OCI-LY7 (cell line): ENCODE measurements around the gene CIZ1. TPM values are rescaled to one million over a fixed set of nuclear protein-coding genes. Genes with fewer than 3 reads are reported as not detected.

Experiments used
- BruUV-seq: library from RNA; stranded (reverse); fragments of 400-500 nt; replicated peaks from 2 replicates; lab custom pipeline; 2021; lab: Mats Ljungman, UMichigan
- CTCF ChIA-PET: fragments of 300-600 bp; sonication (Branson Sonifier 250); formaldehyde crosslinking; loops from one replicate; lab custom pipeline; 2022; ENCODE audit warnings: antibody characterized with exemption; ENCODE audit not compliant: unreplicated experiment; lab: Charles Lee
- POLR2A ChIA-PET: fragments of 300-600 bp; sonication (Branson Sonifier 250); formaldehyde crosslinking; loops from one replicate; lab custom pipeline; 2022; ENCODE audit warnings: antibody characterized with exemption; lab: Charles Lee
- DNase-seq: peaks from one replicate; pipeline ENCODE4 v3.0.0-alpha.2; 2015; ENCODE audit warnings: low spot score
- H2AFZ ChIP-seq: fragments of 200-600 bp; sonication (generic), shearing (Covaris generic); 2 replicates; pipeline ENCODE4 v1.6.1; 2014; ENCODE audit warnings: mild to moderate bottlenecking, antibody characterized with exemption, low read length, moderate library complexity
- H3K27ac ChIP-seq: fragments of 200-600 bp; sonication (generic); 2 replicates; pipeline ENCODE4 v1.5.1; 2014; ENCODE audit warnings: mixed run types, low read depth, mild to moderate bottlenecking, moderate library complexity, low read length, inconsistent platforms; ENCODE audit not compliant: poor library complexity, severe bottlenecking
- H3K36me3 ChIP-seq: fragments of 200-600 bp; sonication (generic); 2 replicates; pipeline ENCODE4 v1.6.1; 2014; ENCODE audit warnings: mild to moderate bottlenecking, antibody characterized with exemption, low read length, moderate library complexity, mixed read lengths; ENCODE audit not compliant: insufficient read depth
- H3K4me1 ChIP-seq: fragments of 200-600 bp; sonication (generic); 2 replicates; pipeline ENCODE4 v1.5.1; 2014; ENCODE audit warnings: mild to moderate bottlenecking, low read length; ENCODE audit not compliant: insufficient read depth, poor library complexity, severe bottlenecking
- H3K4me2 ChIP-seq: fragments of 200-600 bp; sonication (generic); 2 replicates; pipeline ENCODE4 v1.6.1; 2014; ENCODE audit warnings: mild to moderate bottlenecking, low read length
- H3K4me3 ChIP-seq: fragments of 200-600 bp; sonication (generic); 2 replicates; pipeline ENCODE4 v1.5.1; 2014; ENCODE audit warnings: mild to moderate bottlenecking, low read depth, low read length; ENCODE audit not compliant: poor library complexity, severe bottlenecking
- H3K79me2 ChIP-seq: fragments of 200-600 bp; sonication (generic); 2 replicates; pipeline ENCODE4 v1.6.1; 2016; ENCODE audit warnings: low read depth, mild to moderate bottlenecking, low read length, moderate library complexity, mixed read lengths; ENCODE audit not compliant: insufficient read depth
- H3K9me2 ChIP-seq: fragments of 200-600 bp; sonication (generic); 2 replicates; pipeline ENCODE4 v1.6.1; 2016; ENCODE audit warnings: mild to moderate bottlenecking, low read length, mixed read lengths; ENCODE audit not compliant: insufficient read depth
- H3K9me3 ChIP-seq: fragments of 200-600 bp; sonication (generic); 2 replicates; pipeline ENCODE4 v1.6.1; 2014; ENCODE audit warnings: mild to moderate bottlenecking, mixed run types, low read length, mixed read lengths
- H4K20me1 ChIP-seq: fragments of 200-600 bp; sonication (generic); 2 replicates; pipeline ENCODE4 v1.6.1; 2014; ENCODE audit warnings: mild to moderate bottlenecking, antibody characterized with exemption, low read length, moderate library complexity, mixed read lengths; ENCODE audit not compliant: insufficient read depth
- CTCF ChIP-seq: fragments of 200-600 bp; sonication (generic); conservative IDR thresholded peaks from 2 replicates; pipeline ENCODE4 v1.5.1; 2014; ENCODE audit warnings: mild to moderate bottlenecking, antibody characterized with exemption, low read length, moderate library complexity, mixed read lengths
- EZH2phosphoT487 ChIP-seq: fragments of 200-600 bp; sonication (generic); IDR thresholded peaks from 2 replicates; pipeline ENCODE4 v1.6.1; 2018; ENCODE audit warnings: low read depth, borderline replicate concordance, mild to moderate bottlenecking, mixed run types, antibody characterized with exemption, low read length, moderate library complexity, mixed read lengths
- intact Hi-C: fragments of 100-400 bp; cut with micrococcal nuclease; formaldehyde crosslinking; loops from one replicate; pipeline ENCODE4 v1.10.0; 2022; ENCODE audit not compliant: unreplicated experiment
- total RNA-seq, 2 experiments: library from RNA; depleted of rRNA in 1 of 2; stranded (reverse); fragments of >200 nt in 1 of 2; shearing (Covaris generic) in 1 of 2; gene quantifications; 2 replicates each; pipeline ENCODE4 v1.2.3, GENCODE V29; 2014 to 2022

The CIZ1 gene
- total RNA-seq, 2 experiments from 2014 or later = 45.4 to 121 TPM

GRCh38 chr9:128190516-128191405 lies 611 bp downstream of the CIZ1 start:
- DNase-seq = peak; percentile 37
- peak overlapping the region; percentile 73 for H3K4me3 ChIP-seq
- peak overlapping the region; percentile 81 for H2AFZ ChIP-seq
- no peaks in the 10 kb centered on the region for H3K79me2 ChIP-seq
- H3K36me3 ChIP-seq = peaks cover 27% of the 10 kb centered on the region
- H3K9me2 ChIP-seq = no peaks in the 10 kb centered on the region
- H3K9me3 ChIP-seq = no peaks in the 10 kb centered on the region
- intact Hi-C loops = loop anchor here (5.0 kb wide), 1 partner anchor 63 kb away; the partner anchor contains the start of gene PTGES2
- H4K20me1 ChIP-seq = no peaks in the 10 kb centered on the region
- peak overlapping the region; percentile 17 for H3K27ac ChIP-seq
- H3K4me1 ChIP-seq = peaks cover 21% of the 10 kb centered on the region
- TF ChIP-seq EZH2phosphoT487 (no peak), CTCF (no peak)
- no TSS peak for BruUV-seq
- ChIA-PET POLR2A (interaction anchor here (0.6 to 0.8 kb wide), 2 partner anchors 8 to 101 kb away, joined by 3 to 4 read pairs; no protein-coding TSS in a partner anchor), CTCF (no interaction called here)
- H3K4me2 ChIP-seq = peak overlapping the region; percentile 74

GRCh38 chr9:128190013-128190412 lies 1.4 kb downstream of the CIZ1 start:
- H3K4me2 ChIP-seq = peak overlapping the region; percentile 74
- no peak for TF ChIP-seq EZH2phosphoT487
- TF ChIP-seq CTCF = no peak
- H3K79me2 ChIP-seq = no peaks in the 10 kb centered on the region
- H3K27ac ChIP-seq = peak overlapping the region; percentile 17
- H3K4me3 ChIP-seq = peak overlapping the region; percentile 73
- CTCF ChIA-PET = interaction anchor here (0.5 kb wide), 1 partner anchor 53 kb away, joined by 3 read pairs; no protein-coding TSS in a partner anchor
- no peak overlapping the region for H2AFZ ChIP-seq
- peaks cover 21% of the 10 kb centered on the region for H3K4me1 ChIP-seq
- BruUV-seq = no TSS peak
- intact Hi-C loops = loop anchor here (5.0 kb wide), 1 partner anchor 63 kb away; the partner anchor contains the start of gene PTGES2
- no peaks in the 10 kb centered on the region for H3K9me3 ChIP-seq
- no peaks in the 10 kb centered on the region for H4K20me1 ChIP-seq
- peak; percentile 47 for DNase-seq
- H3K36me3 ChIP-seq = peaks cover 34% of the 10 kb centered on the region
- POLR2A ChIA-PET = interaction anchor here (0.8 to 0.9 kb wide), 2 partner anchors 9 to 10 kb away, joined by 3 to 5 read pairs; no protein-coding TSS in a partner anchor
- no peaks in the 10 kb centered on the region for H3K9me2 ChIP-seq
